ENCODE data around the gene ZNF665. TPM values are rescaled to one million over a fixed set of nuclear protein-coding genes. Genes with fewer than 3 reads are reported as not detected.
"Not testable (repeated sequence)": the region's sequence is repeated elsewhere in the genome, so short reads cannot be mapped to it uniquely, and the experiment has no call there.

The ZNF665 gene
- polyA plus RNA-seq, 4 donors: 5.6 to 9.8 (median 6.7) TPM

- peak in 2 of 4 donors; percentile 5 to 10 for DNase-seq (ENCODE audit: low read depth in 4 of 4, low spot score in 3 of 4)
These were observed 35.0 kb downstream of the ZNF665 start for GRCh38 chr19:53158119-53158656.

GRCh38 chr19:53157626-53158025, 35.5 kb downstream of the ZNF665 start:
- DNase-seq (ENCODE audit: low read depth in 4 of 4, low spot score in 3 of 4): peak in 1 of 4 donors; percentile 7

GRCh38 chr19:53156850-53157249, 36.3 kb downstream of the ZNF665 start:
- DNase-seq (ENCODE audit: low read depth in 4 of 4, low spot score in 3 of 4): no peak

GRCh38 chr19:53147645-53148044, 45.5 kb downstream of the ZNF665 start:
- DNase-seq (ENCODE audit: low read depth in 4 of 4, low spot score in 3 of 4): no peak

- DNase-seq (ENCODE audit: low read depth in 4 of 4, low spot score in 3 of 4): no peak
These were observed 52.8 kb downstream of the ZNF665 start for GRCh38 chr19:53140351-53140750.

GRCh38 chr19:53136432-53136831, 56.7 kb downstream of the ZNF665 start:
- DNase-seq (ENCODE audit: low read depth in 4 of 4, low spot score in 3 of 4): no peak

- DNase-seq (ENCODE audit: low read depth in 4 of 4, low spot score in 3 of 4): peak; percentile 78 to 86 (median 82)
These were observed 60.8 kb downstream of the ZNF665 start, which contains the start of gene ZNF415 for GRCh38 chr19:53132141-53132991. ZNF415 (minus strand) TSS chr19:53132910; CDS start chr19:53122676, 10,234 bp downstream.

GRCh38 chr19:53131727-53132126, 61.4 kb downstream of the ZNF665 start:
- DNase-seq (ENCODE audit: low read depth in 4 of 4, low spot score in 3 of 4): no peak

GRCh38 chr19:53131085-53131590, 62.0 kb downstream of the ZNF665 start:
- DNase-seq (ENCODE audit: low read depth in 4 of 4, low spot score in 3 of 4): no peak

- DNase-seq (ENCODE audit: low read depth in 4 of 4, low spot score in 3 of 4): no peak
These were observed 62.7 kb downstream of the ZNF665 start for GRCh38 chr19:53130506-53130905.

- not testable (repeated sequence) for DNase-seq (ENCODE audit: low read depth in 4 of 4, low spot score in 3 of 4)
These were observed 66.2 kb downstream of the ZNF665 start for GRCh38 chr19:53126733-53127526.

- no peak for DNase-seq (ENCODE audit: low read depth in 4 of 4, low spot score in 3 of 4)
These were observed 69.8 kb downstream of the ZNF665 start for GRCh38 chr19:53123400-53123799.

Other genes with a start within 250 kb of the ZNF665 start
- 10 to 100 TPM; 14.2 to 15.9 (median 14.5) TPM for gene ZNF816, start 230.5 kb downstream of the ZNF665 start, polyA plus RNA-seq (ENCODE audit: insufficient read length in 4 of 4)
- under 1 TPM in 1 of 4 donors, not detected in 3; 0.04 TPM for gene ERVV-1, start 179.4 kb downstream of the ZNF665 start, polyA plus RNA-seq (ENCODE audit: insufficient read length in 4 of 4)
- under 1 TPM in 3 of 4 donors, not detected in 1; 0.06 to 0.13 (median 0.07) TPM for gene ERVV-2, start 148.6 kb downstream of the ZNF665 start, polyA plus RNA-seq (ENCODE audit: insufficient read length in 4 of 4)
- 10 to 100 TPM; 36.2 to 50.2 (median 38.6) TPM for gene ZNF160, start 89.9 kb downstream of the ZNF665 start, polyA plus RNA-seq (ENCODE audit: insufficient read length in 4 of 4)
- gene ZNF415, start 60.4 kb downstream of the ZNF665 start, polyA plus RNA-seq (ENCODE audit: insufficient read length in 4 of 4): 10 to 100 TPM; 17.6 to 26.7 (median 23.8) TPM
- gene ZNF347, start 34.3 kb downstream of the ZNF665 start, polyA plus RNA-seq (ENCODE audit: insufficient read length in 4 of 4): 10 to 100 TPM in 3 of 4 donors, 1 to 10 TPM in 1; 9.8 to 11.8 (median 10.6) TPM
- gene ZNF677, start 61.5 kb upstream of the ZNF665 start, polyA plus RNA-seq (ENCODE audit: insufficient read length in 4 of 4): 10 to 100 TPM; 43.2 to 60.9 (median 55.0) TPM
- under 1 TPM in 1 of 4 donors, not detected in 3; 0.25 TPM for gene VN1R2, start 64.9 kb upstream of the ZNF665 start, polyA plus RNA-seq (ENCODE audit: insufficient read length in 4 of 4)
- not detected for gene VN1R4, start 74.4 kb upstream of the ZNF665 start, polyA plus RNA-seq (ENCODE audit: insufficient read length in 4 of 4)
- gene ZNF845, start 140.4 kb upstream of the ZNF665 start, polyA plus RNA-seq (ENCODE audit: insufficient read length in 4 of 4): 10 to 100 TPM in 3 of 4 donors, 1 to 10 TPM in 1; 7.4 to 10.9 (median 10.3) TPM
- 10 to 100 TPM in 3 of 4 donors, 1 to 10 TPM in 1; 9.2 to 12.4 (median 11.7) TPM for gene ZNF525, start 172.3 kb upstream of the ZNF665 start, polyA plus RNA-seq (ENCODE audit: insufficient read length in 4 of 4)
- 10 to 100 TPM in 3 of 4 donors, 1 to 10 TPM in 1; 9.6 to 14.5 (median 12.7) TPM for gene ZNF765, start 201.8 kb upstream of the ZNF665 start, polyA plus RNA-seq (ENCODE audit: insufficient read length in 4 of 4)
- 10 to 100 TPM; 10.9 to 18.7 (median 15.1) TPM for gene ZNF761, start 238.6 kb upstream of the ZNF665 start, polyA plus RNA-seq (ENCODE audit: insufficient read length in 4 of 4)